ENCODE results near the gene NARF.
"Not testable (repeated sequence)": the region's sequence is repeated elsewhere in the genome, so short reads cannot be mapped to it uniquely, and the experiment has no call there.

NARF gene

DNA sequence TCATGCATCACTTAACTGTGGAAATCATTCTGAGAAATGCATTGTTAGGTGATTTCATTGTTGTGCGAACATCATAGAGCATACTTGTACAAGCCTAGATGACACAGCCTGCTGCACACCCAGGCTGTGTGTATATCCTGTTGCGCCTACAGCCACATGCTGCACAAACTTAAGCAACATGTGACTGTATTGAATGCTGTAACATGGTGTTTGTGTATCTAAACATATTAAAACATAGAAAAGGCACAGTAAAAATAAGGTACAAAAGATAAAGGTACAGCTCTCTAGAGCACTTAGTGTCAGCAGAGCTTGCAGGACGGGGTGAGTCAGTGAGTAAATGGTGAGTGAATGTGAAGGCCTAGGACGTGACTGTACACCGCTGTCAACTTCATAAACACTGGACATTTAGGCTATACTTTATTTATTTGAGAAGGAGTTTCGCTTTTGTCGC, 72.9 kb downstream of the NARF start:
- H3K4me3 ChIP-seq (ENCODE audit: low read depth, low read length), result no peak overlapping the region
- TF ChIP-seq, protein P1, sequence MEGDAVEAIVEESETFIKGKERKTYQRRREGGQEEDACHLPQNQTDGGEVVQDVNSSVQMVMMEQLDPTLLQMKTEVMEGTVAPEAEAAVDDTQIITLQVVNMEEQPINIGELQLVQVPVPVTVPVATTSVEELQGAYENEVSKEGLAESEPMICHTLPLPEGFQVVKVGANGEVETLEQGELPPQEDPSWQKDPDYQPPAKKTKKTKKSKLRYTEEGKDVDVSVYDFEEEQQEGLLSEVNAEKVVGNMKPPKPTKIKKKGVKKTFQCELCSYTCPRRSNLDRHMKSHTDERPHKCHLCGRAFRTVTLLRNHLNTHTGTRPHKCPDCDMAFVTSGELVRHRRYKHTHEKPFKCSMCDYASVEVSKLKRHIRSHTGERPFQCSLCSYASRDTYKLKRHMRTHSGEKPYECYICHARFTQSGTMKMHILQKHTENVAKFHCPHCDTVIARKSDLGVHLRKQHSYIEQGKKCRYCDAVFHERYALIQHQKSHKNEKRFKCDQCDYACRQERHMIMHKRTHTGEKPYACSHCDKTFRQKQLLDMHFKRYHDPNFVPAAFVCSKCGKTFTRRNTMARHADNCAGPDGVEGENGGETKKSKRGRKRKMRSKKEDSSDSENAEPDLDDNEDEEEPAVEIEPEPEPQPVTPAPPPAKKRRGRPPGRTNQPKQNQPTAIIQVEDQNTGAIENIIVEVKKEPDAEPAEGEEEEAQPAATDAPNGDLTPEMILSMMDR (IDR thresholded peaks at IDR 0.05; ENCODE audit: borderline replicate concordance, insufficient read depth, low read depth, low read length), result no peak

DNA sequence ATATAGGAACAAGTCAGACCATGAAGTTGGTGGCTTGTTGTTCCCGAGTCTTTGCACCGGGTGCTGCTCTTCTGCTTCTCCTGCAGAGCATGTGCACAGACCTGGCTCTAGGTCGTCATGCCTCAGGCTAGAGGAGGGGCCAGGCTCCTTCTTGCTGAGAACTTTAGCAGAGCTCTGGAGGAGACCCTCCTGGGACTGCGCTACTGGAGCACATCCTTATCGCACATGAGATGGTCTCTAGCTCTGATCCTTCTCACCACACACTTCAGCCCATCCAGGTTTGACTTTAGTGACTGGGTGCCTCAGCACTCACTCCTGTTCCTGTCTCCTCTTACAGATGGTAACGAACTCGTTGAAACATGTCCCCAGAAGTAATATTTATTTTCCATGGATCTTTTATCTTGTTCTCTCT, 75.9 kb downstream of the NARF start:
- no peak overlapping the region for H3K4me3 ChIP-seq (ENCODE audit: low read depth, low read length)
- TF ChIP-seq, protein P1 (IDR thresholded peaks at IDR 0.05; ENCODE audit: borderline replicate concordance, insufficient read depth, low read depth, low read length), result no peak

DNA sequence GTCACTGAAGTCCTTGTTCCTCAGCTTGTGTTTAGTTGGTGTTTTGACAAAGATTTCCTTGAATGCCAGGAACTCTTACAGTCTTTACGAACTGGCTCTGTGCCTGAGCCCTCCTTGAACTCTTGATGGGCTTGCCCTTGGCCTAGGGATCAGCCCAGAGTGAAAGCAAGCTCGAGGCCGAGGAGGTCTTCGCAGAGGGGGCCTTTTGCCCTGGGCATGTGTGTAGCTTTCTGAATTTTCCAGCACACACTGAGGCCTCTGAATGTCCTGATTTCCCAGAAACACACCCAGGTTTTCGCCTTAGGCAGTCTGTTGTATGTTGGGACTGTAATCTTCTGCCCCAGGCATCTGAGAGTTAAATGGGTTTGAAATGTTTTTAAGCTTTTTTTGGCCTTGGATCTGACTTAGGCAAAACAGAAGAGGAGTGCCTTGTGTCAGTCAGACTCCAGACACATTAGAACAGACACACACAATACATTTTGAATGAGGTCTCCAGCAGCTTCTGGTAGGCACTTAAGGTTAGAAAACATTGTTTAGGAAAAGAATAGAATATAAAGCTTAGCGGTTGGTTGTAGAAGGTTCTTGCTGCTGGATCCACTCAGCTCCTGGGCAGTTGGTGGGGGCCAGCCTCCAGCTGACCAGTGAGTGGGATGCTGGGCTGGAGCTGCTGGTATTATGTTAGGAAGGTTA, 78.1 kb downstream of the NARF start:
- no peak overlapping the region for H3K4me3 ChIP-seq (ENCODE audit: low read depth, low read length)
- TF ChIP-seq, protein P1 (IDR thresholded peaks at IDR 0.05; ENCODE audit: borderline replicate concordance, insufficient read depth, low read depth, low read length), result no peak

DNA sequence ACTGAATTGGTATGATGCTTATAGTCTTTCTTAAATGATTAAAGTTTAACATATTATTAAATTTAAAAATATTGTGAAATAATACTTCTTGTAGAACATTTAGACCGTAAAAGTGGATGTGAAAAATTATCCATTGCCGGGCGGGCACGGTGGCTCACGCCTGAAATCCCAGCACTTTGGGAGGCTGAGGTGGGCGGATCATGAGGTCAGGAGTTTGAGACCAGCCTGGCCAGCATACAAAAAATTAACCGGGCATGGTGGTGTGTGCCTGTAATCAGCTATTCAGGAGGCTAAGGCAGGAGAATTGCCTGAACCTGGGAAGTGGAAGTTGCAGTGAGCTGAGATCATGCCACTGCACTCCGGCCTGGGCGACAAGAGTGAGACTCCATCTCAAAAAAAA, 78.7 kb downstream of the NARF start:
- H3K4me3 ChIP-seq (ENCODE audit: low read depth, low read length), result not testable (repeated sequence)

DNA sequence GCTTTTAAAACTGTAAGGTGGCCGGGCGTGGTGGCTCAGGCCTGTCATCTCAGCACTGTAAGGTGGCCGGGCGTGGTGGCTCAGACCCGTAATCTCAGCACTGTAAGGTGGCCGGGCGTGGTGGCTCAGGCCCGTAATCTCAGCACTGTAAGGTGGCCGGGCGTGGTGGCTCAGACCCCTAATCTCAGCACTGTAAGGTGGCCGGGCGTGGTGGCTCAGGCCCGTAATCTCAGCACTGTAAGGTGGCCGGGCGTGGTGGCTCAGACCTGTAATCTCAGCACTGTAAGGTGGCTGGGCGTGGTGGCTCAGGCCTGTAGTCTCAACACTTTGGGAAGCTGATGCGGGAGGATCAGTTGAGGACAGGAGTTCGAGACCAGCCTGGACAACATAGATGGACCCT, 80.5 kb downstream of the NARF start:
- not testable (repeated sequence) for H3K4me3 ChIP-seq (ENCODE audit: low read depth, low read length)

All from GM12875 (cell line).